Measurements from ENCODE around the gene ARHGAP26. TPM values are rescaled to one million over a fixed set of nuclear protein-coding genes. Genes with fewer than 3 reads are reported as not detected.

Gene ARHGAP26
- total RNA-seq, 1 experiment from 2014 or later: 65.5 TPM

DNA sequence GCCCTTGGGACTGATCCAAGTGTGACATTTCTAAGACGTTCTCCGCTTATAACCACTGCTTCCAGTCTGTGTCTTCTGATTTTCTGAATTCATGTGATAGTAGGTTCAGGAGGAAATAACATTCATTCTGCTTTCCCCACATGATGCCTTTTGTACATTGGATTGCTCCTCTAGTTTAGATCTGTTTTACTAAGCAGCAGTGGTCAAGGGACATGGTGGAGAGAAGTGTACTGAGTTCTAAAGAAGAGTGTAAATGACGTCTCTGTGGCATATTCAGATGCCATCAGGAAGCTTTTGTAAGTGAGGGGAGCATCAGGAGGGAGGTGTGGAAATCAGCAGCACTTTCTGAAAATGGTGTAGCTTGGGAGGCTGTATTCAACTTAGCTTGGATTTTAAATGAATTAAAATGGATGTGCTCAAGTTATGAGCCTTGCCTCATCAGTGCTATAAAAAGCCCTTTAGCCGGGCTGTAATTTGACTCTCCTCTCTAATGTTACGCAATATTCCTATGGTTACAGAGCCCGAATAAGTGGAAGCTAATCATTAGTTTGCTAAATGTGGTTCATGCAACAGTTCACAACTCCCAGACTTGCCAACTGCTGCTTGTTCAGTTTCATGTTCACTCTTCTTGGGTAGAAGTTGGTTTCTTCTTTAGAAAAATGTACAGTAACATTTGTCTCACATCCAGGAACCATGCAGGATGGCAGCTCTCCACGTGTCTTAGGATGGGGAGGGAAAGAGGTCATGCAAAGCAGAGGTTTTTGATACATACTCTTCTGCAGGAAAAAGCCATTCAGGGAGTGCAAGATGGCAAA lies 281.3 kb downstream of the ARHGAP26 start:
- H3K4me1 ChIP-seq (ENCODE audit: control insufficient read depth, insufficient read depth, low read length): no peaks in the 10 kb centered on the region
- in situ Hi-C loops (cut with HindIII; ENCODE audit: low pct_unique_long_range_greater_than_20kb, low sequenced_read_pairs): no loop called here
- intact Hi-C loops (cut with micrococcal nuclease; ENCODE audit: unreplicated experiment): no loop called here
- TF ChIP-seq SIN3A (IDR thresholded peaks at IDR 0.05; ENCODE audit: borderline replicate concordance, insufficient read depth, low read depth, low read length): no peak
- TF ChIP-seq TCF7L2 (IDR thresholded peaks at IDR 0.05; ENCODE audit: low read depth, low read length): no peak
- TF ChIP-seq, protein P1, sequence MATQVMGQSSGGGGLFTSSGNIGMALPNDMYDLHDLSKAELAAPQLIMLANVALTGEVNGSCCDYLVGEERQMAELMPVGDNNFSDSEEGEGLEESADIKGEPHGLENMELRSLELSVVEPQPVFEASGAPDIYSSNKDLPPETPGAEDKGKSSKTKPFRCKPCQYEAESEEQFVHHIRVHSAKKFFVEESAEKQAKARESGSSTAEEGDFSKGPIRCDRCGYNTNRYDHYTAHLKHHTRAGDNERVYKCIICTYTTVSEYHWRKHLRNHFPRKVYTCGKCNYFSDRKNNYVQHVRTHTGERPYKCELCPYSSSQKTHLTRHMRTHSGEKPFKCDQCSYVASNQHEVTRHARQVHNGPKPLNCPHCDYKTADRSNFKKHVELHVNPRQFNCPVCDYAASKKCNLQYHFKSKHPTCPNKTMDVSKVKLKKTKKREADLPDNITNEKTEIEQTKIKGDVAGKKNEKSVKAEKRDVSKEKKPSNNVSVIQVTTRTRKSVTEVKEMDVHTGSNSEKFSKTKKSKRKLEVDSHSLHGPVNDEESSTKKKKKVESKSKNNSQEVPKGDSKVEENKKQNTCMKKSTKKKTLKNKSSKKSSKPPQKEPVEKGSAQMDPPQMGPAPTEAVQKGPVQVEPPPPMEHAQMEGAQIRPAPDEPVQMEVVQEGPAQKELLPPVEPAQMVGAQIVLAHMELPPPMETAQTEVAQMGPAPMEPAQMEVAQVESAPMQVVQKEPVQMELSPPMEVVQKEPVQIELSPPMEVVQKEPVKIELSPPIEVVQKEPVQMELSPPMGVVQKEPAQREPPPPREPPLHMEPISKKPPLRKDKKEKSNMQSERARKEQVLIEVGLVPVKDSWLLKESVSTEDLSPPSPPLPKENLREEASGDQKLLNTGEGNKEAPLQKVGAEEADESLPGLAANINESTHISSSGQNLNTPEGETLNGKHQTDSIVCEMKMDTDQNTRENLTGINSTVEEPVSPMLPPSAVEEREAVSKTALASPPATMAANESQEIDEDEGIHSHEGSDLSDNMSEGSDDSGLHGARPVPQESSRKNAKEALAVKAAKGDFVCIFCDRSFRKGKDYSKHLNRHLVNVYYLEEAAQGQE (IDR thresholded peaks at IDR 0.05; ENCODE audit: insufficient read depth in 1 of 2, low read depth in 2 of 2, low read length in 1 of 2): no peak
- TF ChIP-seq, protein P2, sequence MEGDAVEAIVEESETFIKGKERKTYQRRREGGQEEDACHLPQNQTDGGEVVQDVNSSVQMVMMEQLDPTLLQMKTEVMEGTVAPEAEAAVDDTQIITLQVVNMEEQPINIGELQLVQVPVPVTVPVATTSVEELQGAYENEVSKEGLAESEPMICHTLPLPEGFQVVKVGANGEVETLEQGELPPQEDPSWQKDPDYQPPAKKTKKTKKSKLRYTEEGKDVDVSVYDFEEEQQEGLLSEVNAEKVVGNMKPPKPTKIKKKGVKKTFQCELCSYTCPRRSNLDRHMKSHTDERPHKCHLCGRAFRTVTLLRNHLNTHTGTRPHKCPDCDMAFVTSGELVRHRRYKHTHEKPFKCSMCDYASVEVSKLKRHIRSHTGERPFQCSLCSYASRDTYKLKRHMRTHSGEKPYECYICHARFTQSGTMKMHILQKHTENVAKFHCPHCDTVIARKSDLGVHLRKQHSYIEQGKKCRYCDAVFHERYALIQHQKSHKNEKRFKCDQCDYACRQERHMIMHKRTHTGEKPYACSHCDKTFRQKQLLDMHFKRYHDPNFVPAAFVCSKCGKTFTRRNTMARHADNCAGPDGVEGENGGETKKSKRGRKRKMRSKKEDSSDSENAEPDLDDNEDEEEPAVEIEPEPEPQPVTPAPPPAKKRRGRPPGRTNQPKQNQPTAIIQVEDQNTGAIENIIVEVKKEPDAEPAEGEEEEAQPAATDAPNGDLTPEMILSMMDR (IDR thresholded peaks at IDR 0.05): no peak
- TF ChIP-seq POLR2AphosphoS5 (IDR thresholded peaks at IDR 0.05; ENCODE audit: low read depth, low read length): no peak
- CTCF ChIA-PET: no interaction called here
- BruUV-seq (replicated peaks): no TSS peak
- H3K9me3 ChIP-seq (ENCODE audit: control insufficient read depth, insufficient read depth, low read depth, low read length): no peaks in the 10 kb centered on the region
- no peak overlapping the region for H3K4me3 ChIP-seq (ENCODE audit: low read depth in 2 of 2, low read length in 2 of 2)
- H3K27ac ChIP-seq (ENCODE audit: low read length): no peak overlapping the region; the same call in 1 of the 2 replicates
- H3K36me3 ChIP-seq (ENCODE audit: control insufficient read depth, insufficient read depth, low read length): peaks cover 6% of the 10 kb centered on the region
- no peak for ATAC-seq
- POLR2A ChIA-PET: no interaction called here
- no peak for DNase-seq (ENCODE audit: low read depth, low spot score)
- no peaks in the 10 kb centered on the region for H3K27me3 ChIP-seq (ENCODE audit: control insufficient read depth, insufficient read depth, low read length)

DNA sequence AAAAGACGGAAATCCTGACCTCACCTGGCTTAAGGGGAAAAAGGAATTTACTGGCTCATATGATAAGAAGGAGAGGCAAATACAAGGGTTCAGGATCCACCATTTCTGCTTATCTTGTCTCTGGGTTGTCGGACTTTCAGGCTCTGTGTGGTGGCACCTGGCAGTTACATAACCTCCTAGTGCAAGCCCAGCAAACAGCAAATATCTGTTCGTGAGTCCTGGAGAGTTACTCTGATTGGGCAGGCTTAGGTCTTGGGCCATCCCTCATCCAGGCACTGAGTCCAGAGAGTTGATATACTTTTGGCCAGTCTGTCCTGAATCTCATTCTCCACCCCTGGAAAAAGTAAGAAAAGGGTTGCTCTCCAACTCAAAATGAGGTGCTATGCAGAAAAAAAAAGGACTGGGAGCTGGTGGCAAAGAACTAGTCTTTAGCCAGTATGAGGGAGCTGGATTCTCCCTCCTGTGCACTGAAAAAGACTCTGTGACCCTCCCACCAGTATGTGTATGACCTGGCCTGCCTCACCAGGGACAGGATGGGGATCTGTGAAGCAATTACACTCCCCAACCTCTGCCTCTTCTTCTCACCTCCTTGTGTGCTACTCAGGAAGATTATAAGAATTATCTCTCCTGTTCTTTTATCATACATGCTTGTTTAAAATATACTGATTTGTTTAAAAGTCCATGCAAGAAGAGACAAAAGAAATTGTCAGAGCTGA lies 282.9 kb downstream of the ARHGAP26 start:
- Histone ChIP-seq H3K27ac (ENCODE audit: low read length) (no peak overlapping the region), H3K4me3 (ENCODE audit: low read depth in 2 of 2, low read length in 2 of 2) (no peak overlapping the region), H3K36me3 (ENCODE audit: control insufficient read depth, insufficient read depth, low read length) (peaks cover 4% of the 10 kb centered on the region), H3K9me3 (ENCODE audit: control insufficient read depth, insufficient read depth, low read depth, low read length) (no peaks in the 10 kb centered on the region), H3K27me3 (ENCODE audit: control insufficient read depth, insufficient read depth, low read length) (no peaks in the 10 kb centered on the region), H3K4me1 (ENCODE audit: control insufficient read depth, insufficient read depth, low read length) (no peaks in the 10 kb centered on the region)
- peak; percentile 58; the same call in 1 of the 2 replicates for ATAC-seq
- no TSS peak for BruUV-seq (replicated peaks)
- TF ChIP-seq, protein P1 (IDR thresholded peaks at IDR 0.05; ENCODE audit: insufficient read depth in 1 of 2, low read depth in 2 of 2, low read length in 1 of 2): no peak
- TF ChIP-seq, protein P2 (IDR thresholded peaks at IDR 0.05): no peak
- TF ChIP-seq POLR2AphosphoS5 (IDR thresholded peaks at IDR 0.05; ENCODE audit: low read depth, low read length) (no peak), SIN3A (IDR thresholded peaks at IDR 0.05; ENCODE audit: borderline replicate concordance, insufficient read depth, low read depth, low read length) (no peak)
- in situ Hi-C loops (cut with HindIII; ENCODE audit: low pct_unique_long_range_greater_than_20kb, low sequenced_read_pairs): no loop called here
- intact Hi-C loops (cut with micrococcal nuclease; ENCODE audit: unreplicated experiment): no loop called here
- ChIA-PET POLR2A (no interaction called here), CTCF (no interaction called here)
- DNase-seq (ENCODE audit: low read depth, low spot score): no peak
